ENCODE results near the gene ZWILCH. TPM values are rescaled to one million over a fixed set of nuclear protein-coding genes. Genes with fewer than 3 reads are reported as not detected.
"Not testable (repeated sequence)": the region's sequence is repeated elsewhere in the genome, so short reads cannot be mapped to it uniquely, and the experiment has no call there.

Gene ZWILCH
- 31.8 and 34.1 TPM in 2 replicates for total RNA-seq

GRCh38 chr15:66504563-66505429, at the start of gene ZWILCH, which contains the start of gene RPL4:
Gene ZWILCH, plus strand, starts transcription at chr15:66505326. Its CDS starts 13 bp downstream, at chr15:66505339.
Gene RPL4, minus strand, starts transcription at chr15:66504855. Its CDS starts 65 bp downstream, at chr15:66504790.
- intact Hi-C loops (cut with micrococcal nuclease): loop anchor here (1.0 to 5.0 kb wide), 5 partner anchors 7 to 212 kb away; partner anchors contain the start of genes DIS3L, MAP2K1, SMAD6 and SNAPC5

DNA sequence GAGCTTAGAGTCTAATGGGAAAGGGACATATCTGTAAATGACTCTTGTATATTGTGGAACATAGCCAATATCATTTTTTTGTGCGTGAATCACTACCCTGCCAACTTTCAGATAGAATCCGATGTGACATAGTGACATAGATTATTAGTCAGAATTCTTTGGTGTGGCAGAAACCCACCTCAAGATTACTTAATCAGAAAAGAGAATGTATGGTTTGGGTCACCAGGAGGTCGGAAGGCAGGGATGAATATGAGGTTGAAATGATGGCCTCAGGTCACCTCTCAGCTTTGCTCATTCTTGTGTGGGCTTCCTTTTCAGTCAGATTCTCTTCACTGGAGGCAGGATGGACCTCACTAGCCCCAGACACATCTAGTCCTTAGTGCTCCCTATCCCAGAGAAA, 48.9 kb upstream of the ZWILCH start:
- intact Hi-C loops (cut with micrococcal nuclease): no loop called here

GRCh38 chr15:66459818-66460615, 45.1 kb upstream of the ZWILCH start:
- intact Hi-C loops (cut with micrococcal nuclease): no loop called here

DNA sequence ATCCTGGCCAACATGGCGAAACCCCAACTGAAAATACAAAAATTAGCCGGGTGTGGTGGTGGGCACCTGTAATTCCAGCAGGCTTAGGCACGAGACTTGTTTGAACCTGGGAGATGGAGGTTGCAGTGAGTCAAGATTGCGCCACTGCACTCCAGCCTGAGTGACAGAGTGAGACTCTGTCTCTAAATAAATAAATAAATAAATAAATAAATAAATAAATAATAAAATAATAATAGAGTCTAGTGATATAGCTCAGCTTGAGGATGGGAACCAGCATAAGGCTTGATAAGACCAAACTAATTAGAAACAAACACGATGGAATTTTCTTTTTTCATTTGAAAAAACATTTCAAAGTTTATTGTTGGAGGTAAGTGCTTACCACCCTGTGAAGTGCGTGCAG, 43.8 kb upstream of the ZWILCH start:
- intact Hi-C loops (cut with micrococcal nuclease): not testable (repeated sequence)

- intact Hi-C loops (cut with micrococcal nuclease): no loop called here
Measured at GRCh38 chr15:66461917-66462316, 43.2 kb upstream of the ZWILCH start.

DNA sequence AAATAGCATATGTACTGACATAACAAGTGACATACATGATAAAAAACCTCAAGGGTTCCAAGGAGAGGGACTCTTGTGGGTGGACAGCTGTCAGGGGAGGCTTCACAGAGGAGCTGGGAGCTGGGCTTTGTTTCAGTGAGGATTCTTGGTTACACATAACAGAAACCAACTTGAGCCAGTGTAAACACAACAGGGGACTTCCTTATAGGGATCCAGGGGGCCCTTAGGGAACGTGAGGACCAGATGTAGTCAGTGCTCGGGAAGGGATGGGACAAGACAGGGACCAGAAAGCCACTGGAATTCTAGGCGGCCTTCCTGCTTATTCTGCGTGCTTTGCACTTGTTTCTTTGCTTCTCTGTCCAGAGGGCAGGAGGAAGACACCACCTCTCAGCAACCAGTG, 42.5 kb upstream of the ZWILCH start:
- intact Hi-C loops (cut with micrococcal nuclease): no loop called here

- intact Hi-C loops (cut with micrococcal nuclease): not testable (repeated sequence)
Measured at GRCh38 chr15:66465294-66465693, 39.8 kb upstream of the ZWILCH start.

GRCh38 chr15:66467162-66468040, 37.7 kb upstream of the ZWILCH start:
- intact Hi-C loops (cut with micrococcal nuclease): not testable (repeated sequence)

GRCh38 chr15:66470825-66471224, 34.3 kb upstream of the ZWILCH start:
- intact Hi-C loops (cut with micrococcal nuclease): not testable (repeated sequence)

- intact Hi-C loops (cut with micrococcal nuclease): loop anchor here (1.0 kb wide), 1 partner anchor 86 kb away; the partner anchor contains the start of gene MAP2K1
Measured at GRCh38 chr15:66472176-66472999, 32.7 kb upstream of the ZWILCH start.

DNA sequence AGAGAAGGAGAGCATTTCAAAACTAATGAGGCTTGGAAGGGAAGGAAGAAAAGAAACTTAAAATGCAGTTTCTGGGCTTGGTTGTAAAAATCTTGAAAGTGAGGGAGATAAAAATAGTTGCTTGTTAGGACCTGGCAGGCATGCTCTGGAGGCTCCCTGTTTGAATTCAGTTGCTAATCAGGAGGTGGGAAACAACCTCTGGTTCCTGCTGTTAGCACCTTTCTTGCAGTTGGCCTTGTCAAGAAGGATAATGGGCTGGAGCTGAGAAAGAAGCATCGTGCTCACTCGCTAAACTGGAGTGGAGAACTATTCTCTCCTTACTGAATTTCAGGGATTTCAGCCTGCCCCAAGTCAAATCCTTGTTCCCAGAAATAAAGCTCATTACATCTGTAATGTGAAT, 31.0 kb upstream of the ZWILCH start:
- intact Hi-C loops (cut with micrococcal nuclease): no loop called here

GRCh38 chr15:66474963-66475362, 30.2 kb upstream of the ZWILCH start:
- intact Hi-C loops (cut with micrococcal nuclease): no loop called here

DNA sequence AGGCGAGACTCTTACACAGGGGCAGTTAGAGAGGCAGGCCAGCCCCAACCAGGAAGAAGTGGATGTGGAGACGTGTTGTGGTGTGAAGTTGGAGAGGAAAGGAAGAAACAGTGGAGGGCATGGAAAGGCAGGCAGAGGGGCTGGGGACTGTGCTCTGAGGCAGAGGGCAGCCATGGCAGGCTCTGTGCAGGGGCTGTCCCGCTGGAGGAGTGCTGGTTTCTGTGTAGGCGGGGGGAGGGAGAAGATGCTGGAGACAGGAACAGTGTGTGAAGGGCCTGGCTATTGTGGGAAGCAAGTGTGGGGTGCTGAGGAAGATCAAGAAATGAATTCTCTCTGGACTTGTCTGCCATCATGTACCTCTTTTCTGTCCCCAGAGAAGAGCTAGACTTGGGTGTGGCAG, 28.6 kb upstream of the ZWILCH start:
- intact Hi-C loops (cut with micrococcal nuclease): no loop called here

DNA sequence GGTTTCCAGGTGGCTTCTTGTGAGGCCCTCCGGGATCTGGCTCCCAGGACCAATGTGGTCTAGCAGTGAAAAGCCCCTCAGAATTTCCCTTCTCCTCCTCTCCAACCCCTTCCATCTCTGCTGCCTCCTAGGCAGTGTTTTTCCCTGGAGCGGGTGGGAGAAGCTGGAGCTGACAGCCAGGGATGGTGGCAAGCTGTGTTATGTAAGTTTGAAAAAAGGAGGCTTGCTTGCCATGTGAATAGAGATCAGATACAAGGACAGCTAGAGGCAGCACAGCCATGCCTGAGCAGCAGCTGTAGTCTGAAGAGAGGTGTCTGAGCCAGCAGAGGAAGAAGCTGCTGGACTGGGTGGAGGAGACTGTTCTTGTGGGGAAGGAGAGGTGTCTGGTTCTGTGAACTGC, 28.1 kb upstream of the ZWILCH start:
- intact Hi-C loops (cut with micrococcal nuclease): no loop called here

GRCh38 chr15:66480267-66480666, 24.9 kb upstream of the ZWILCH start:
- intact Hi-C loops (cut with micrococcal nuclease): no loop called here

- intact Hi-C loops (cut with micrococcal nuclease): no loop called here
Measured at GRCh38 chr15:66481107-66481856, 23.8 kb upstream of the ZWILCH start.

DNA sequence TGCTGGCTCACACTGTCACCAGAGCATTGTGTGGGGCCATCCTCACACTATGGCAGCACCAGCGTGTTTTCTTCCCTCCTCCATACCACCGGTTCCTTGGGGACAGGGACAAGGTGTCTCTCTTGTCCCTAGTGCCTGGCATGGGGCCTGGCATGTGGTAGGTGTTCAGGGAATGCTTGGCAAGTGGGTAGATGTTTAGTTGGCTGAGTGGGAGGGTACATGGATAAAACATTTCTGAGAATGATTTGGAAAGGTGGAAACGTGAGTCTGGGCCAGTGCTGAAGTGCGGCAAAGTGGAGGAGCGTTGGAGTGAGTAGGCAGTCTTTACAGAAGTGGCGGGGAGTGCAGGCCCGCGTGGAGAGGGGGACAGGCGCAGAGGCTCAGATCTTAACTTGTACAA, 22.6 kb upstream of the ZWILCH start:
- intact Hi-C loops (cut with micrococcal nuclease): no loop called here

GRCh38 chr15:66483131-66483566, 22.0 kb upstream of the ZWILCH start:
- intact Hi-C loops (cut with micrococcal nuclease): no loop called here

GRCh38 chr15:66484539-66485112, 20.5 kb upstream of the ZWILCH start:
- intact Hi-C loops (cut with micrococcal nuclease): no loop called here

Measured in T-helper 2 cell treated with Interferon-gamma antibody and Interleukin-4, amounts not matched to agents 100 ng/mL and 5 ng/mL, for 36 hours (primary cell).